K562 (cell line): ENCODE data around the gene MFSD2B. TPM values are rescaled to one million over a fixed set of nuclear protein-coding genes. Genes with fewer than 3 reads are reported as not detected.

Source experiments
- CSDE1 ChIP-seq, 2 experiments: fragments of 450-650 bp; IDR thresholded peaks; 2 replicates each; pipeline ENCODE4 v1.6.1; 2016; ENCODE audit warnings: mild to moderate bottlenecking in 1 of 2
- DACH1 ChIP-seq: fragments of 450-650 bp; IDR thresholded peaks from 2 replicates; pipeline ENCODE4 v1.6.1; 2018; ENCODE audit not compliant: partially characterized antibody
- MAFG ChIP-seq: fragments of 450-650 bp; conservative IDR thresholded peaks from 2 replicates; pipeline ENCODE4 v1.6.1; 2016; ENCODE audit warnings: missing genetic modification characterization, missing compliant biosample characterization
- TRIM24 ChIP-seq, 2 experiments: fragments of 450-650 bp; IDR thresholded peaks; 2 replicates each; pipeline ENCODE4 v1.6.1; 2016
- polyA plus RNA-seq, 8 experiments: library from polyadenylated mRNA; depleted of rRNA in 4 of 8; stranded (reverse) in 5 of 8; unstranded in 3 of 8; fragments of >200 nt; fragmentation: Nextera tagmentation in 2 of 8; fragmentation: Illumina TruSeq in 1 of 8; extraction: Ambion mirVana in 2 of 8; extraction: Trizol in 1 of 8; gene quantifications; 2 replicates each; pipeline versions ENCODE4 v1.2.1 to v1.2.3, GENCODE V29; 2011 to 2014; ENCODE audit warnings: inconsistent platforms in 1 of 8, missing spikeins in 1 of 8
- total RNA-seq, 7 experiments: library from RNA; depleted of rRNA in 6 of 7; stranded (reverse); fragments of >200 nt in 6 of 7; fragmentation: Illumina TruSeq in 2 of 7; extraction: Trizol in 2 of 7; gene quantifications; 2 replicates each; pipeline versions ENCODE4 v1.2.1 to v1.2.3, GENCODE V29; 2011 to 2021; ENCODE audit warnings: low replicate concordance in 1 of 7
- TF ChIP-seq, protein P1 (sequence below): fragments of 200-600 bp; sonication (generic); IDR thresholded peaks from one replicate; pipeline ENCODE4 v1.6.1; 2012; ENCODE audit warnings: mild to moderate bottlenecking, low read depth, low read length, inconsistent platforms
- TF ChIP-seq, protein P2 (sequence below): fragments of 250-450 bp; sonication (Bioruptor Pico); IDR thresholded peaks from 2 replicates; pipeline ENCODE4 v1.4.0; 2020; ENCODE audit warnings: mild to moderate bottlenecking, moderate library complexity
- TF ChIP-seq, protein P3 (sequence below): fragments of 450-650 bp; IDR thresholded peaks from 2 replicates; pipeline ENCODE4 v1.6.1; 2017; ENCODE audit warnings: mild to moderate bottlenecking, moderate library complexity
- TF ChIP-seq, protein P4 (sequence below), 2 experiments: fragments of 200-800 bp in 1 of 2; sonication (Bioruptor generic) in 1 of 2; sonication (generic) in 1 of 2; formaldehyde crosslinking in 1 of 2; IDR thresholded peaks in 1 of 2; conservative IDR thresholded peaks in 1 of 2; 2 replicates each; pipeline versions ENCODE4 v1.5.0 to v1.6.1; 2016 to 2020; ENCODE audit warnings: missing compliant biosample characterization in 1 of 2, missing genetic modification characterization in 1 of 2, missing genetic modification reagents in 1 of 2

The MFSD2B gene
- total and polyA plus RNA-seq, 9 of the 15 experiments (the other 6 are each of a cell fraction or from before 2014, with no cell fraction given) = 2.6 to 10.9 (median 6.8) TPM

DNA sequence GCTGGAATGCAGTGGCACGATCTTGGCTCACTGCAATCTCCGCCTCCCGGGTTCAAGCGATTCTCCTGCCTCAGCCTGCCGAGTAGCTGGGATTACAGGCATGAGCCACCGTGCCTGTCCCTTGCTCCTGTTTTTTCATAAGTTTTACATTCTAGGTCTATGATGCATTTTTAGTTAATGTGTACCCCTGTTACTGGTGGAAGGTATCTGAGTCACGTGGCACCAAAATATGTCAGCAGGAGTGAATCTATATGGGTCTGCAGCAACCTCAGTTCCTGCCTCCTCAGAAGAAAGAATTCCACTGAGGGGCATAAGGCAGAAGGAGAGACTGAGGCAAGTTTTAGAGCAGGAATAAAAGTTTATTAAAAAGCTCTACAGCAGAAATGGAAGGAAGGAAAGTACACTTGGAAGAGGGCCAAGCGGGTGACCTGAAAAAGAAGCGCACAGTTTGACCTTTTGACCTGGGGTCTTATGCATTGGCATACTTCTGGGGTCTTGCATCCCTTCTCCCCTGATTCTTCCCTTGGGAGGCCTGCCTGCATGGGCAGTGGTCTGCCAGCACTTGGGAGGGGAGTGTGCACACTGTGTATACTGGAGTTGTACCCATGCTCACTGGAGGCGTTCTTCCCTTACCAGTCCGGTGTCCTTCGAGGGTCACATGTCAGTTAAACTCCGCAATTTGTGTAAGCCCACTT lies 1.1 kb upstream of the MFSD2B start (continued):
- TF ChIP-seq, protein P1, sequence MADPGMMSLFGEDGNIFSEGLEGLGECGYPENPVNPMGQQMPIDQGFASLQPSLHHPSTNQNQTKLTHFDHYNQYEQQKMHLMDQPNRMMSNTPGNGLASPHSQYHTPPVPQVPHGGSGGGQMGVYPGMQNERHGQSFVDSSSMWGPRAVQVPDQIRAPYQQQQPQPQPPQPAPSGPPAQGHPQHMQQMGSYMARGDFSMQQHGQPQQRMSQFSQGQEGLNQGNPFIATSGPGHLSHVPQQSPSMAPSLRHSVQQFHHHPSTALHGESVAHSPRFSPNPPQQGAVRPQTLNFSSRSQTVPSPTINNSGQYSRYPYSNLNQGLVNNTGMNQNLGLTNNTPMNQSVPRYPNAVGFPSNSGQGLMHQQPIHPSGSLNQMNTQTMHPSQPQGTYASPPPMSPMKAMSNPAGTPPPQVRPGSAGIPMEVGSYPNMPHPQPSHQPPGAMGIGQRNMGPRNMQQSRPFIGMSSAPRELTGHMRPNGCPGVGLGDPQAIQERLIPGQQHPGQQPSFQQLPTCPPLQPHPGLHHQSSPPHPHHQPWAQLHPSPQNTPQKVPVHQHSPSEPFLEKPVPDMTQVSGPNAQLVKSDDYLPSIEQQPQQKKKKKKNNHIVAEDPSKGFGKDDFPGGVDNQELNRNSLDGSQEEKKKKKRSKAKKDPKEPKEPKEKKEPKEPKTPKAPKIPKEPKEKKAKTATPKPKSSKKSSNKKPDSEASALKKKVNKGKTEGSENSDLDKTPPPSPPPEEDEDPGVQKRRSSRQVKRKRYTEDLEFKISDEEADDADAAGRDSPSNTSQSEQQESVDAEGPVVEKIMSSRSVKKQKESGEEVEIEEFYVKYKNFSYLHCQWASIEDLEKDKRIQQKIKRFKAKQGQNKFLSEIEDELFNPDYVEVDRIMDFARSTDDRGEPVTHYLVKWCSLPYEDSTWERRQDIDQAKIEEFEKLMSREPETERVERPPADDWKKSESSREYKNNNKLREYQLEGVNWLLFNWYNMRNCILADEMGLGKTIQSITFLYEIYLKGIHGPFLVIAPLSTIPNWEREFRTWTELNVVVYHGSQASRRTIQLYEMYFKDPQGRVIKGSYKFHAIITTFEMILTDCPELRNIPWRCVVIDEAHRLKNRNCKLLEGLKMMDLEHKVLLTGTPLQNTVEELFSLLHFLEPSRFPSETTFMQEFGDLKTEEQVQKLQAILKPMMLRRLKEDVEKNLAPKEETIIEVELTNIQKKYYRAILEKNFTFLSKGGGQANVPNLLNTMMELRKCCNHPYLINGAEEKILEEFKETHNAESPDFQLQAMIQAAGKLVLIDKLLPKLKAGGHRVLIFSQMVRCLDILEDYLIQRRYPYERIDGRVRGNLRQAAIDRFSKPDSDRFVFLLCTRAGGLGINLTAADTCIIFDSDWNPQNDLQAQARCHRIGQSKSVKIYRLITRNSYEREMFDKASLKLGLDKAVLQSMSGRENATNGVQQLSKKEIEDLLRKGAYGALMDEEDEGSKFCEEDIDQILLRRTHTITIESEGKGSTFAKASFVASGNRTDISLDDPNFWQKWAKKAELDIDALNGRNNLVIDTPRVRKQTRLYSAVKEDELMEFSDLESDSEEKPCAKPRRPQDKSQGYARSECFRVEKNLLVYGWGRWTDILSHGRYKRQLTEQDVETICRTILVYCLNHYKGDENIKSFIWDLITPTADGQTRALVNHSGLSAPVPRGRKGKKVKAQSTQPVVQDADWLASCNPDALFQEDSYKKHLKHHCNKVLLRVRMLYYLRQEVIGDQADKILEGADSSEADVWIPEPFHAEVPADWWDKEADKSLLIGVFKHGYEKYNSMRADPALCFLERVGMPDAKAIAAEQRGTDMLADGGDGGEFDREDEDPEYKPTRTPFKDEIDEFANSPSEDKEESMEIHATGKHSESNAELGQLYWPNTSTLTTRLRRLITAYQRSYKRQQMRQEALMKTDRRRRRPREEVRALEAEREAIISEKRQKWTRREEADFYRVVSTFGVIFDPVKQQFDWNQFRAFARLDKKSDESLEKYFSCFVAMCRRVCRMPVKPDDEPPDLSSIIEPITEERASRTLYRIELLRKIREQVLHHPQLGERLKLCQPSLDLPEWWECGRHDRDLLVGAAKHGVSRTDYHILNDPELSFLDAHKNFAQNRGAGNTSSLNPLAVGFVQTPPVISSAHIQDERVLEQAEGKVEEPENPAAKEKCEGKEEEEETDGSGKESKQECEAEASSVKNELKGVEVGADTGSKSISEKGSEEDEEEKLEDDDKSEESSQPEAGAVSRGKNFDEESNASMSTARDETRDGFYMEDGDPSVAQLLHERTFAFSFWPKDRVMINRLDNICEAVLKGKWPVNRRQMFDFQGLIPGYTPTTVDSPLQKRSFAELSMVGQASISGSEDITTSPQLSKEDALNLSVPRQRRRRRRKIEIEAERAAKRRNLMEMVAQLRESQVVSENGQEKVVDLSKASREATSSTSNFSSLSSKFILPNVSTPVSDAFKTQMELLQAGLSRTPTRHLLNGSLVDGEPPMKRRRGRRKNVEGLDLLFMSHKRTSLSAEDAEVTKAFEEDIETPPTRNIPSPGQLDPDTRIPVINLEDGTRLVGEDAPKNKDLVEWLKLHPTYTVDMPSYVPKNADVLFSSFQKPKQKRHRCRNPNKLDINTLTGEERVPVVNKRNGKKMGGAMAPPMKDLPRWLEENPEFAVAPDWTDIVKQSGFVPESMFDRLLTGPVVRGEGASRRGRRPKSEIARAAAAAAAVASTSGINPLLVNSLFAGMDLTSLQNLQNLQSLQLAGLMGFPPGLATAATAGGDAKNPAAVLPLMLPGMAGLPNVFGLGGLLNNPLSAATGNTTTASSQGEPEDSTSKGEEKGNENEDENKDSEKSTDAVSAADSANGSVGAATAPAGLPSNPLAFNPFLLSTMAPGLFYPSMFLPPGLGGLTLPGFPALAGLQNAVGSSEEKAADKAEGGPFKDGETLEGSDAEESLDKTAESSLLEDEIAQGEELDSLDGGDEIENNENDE = no peak
- no peak for TF ChIP-seq MAFG (tag)
- TF ChIP-seq TRIM24 (IDR thresholded peaks at IDR 0.05) = no peak
- TF ChIP-seq, protein P2, sequence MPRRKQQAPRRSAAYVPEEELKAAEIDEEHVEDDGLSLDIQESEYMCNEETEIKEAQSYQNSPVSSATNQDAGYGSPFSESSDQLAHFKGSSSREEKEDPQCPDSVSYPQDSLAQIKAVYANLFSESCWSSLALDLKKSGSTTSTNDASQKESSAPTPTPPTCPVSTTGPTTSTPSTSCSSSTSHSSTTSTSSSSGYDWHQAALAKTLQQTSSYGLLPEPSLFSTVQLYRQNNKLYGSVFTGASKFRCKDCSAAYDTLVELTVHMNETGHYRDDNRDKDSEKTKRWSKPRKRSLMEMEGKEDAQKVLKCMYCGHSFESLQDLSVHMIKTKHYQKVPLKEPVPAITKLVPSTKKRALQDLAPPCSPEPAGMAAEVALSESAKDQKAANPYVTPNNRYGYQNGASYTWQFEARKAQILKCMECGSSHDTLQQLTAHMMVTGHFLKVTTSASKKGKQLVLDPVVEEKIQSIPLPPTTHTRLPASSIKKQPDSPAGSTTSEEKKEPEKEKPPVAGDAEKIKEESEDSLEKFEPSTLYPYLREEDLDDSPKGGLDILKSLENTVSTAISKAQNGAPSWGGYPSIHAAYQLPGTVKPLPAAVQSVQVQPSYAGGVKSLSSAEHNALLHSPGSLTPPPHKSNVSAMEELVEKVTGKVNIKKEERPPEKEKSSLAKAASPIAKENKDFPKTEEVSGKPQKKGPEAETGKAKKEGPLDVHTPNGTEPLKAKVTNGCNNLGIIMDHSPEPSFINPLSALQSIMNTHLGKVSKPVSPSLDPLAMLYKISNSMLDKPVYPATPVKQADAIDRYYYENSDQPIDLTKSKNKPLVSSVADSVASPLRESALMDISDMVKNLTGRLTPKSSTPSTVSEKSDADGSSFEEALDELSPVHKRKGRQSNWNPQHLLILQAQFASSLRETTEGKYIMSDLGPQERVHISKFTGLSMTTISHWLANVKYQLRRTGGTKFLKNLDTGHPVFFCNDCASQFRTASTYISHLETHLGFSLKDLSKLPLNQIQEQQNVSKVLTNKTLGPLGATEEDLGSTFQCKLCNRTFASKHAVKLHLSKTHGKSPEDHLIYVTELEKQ (CRISPR knock-in tag) = no peak
- no peak for TF ChIP-seq CSDE1 (IDR thresholded peaks at IDR 0.05)
- TF ChIP-seq DACH1 = no peak
- TF ChIP-seq, protein P3, sequence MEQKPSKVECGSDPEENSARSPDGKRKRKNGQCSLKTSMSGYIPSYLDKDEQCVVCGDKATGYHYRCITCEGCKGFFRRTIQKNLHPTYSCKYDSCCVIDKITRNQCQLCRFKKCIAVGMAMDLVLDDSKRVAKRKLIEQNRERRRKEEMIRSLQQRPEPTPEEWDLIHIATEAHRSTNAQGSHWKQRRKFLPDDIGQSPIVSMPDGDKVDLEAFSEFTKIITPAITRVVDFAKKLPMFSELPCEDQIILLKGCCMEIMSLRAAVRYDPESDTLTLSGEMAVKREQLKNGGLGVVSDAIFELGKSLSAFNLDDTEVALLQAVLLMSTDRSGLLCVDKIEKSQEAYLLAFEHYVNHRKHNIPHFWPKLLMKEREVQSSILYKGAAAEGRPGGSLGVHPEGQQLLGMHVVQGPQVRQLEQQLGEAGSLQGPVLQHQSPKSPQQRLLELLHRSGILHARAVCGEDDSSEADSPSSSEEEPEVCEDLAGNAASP = no peak
- TF ChIP-seq, protein P4, sequence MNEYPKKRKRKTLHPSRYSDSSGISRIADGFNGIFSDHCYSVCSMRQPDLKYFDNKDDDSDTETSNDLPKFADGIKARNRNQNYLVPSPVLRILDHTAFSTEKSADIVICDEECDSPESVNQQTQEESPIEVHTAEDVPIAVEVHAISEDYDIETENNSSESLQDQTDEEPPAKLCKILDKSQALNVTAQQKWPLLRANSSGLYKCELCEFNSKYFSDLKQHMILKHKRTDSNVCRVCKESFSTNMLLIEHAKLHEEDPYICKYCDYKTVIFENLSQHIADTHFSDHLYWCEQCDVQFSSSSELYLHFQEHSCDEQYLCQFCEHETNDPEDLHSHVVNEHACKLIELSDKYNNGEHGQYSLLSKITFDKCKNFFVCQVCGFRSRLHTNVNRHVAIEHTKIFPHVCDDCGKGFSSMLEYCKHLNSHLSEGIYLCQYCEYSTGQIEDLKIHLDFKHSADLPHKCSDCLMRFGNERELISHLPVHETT (CRISPR knock-in tag; conservative IDR thresholded peaks at IDR 0.05 in 1 of 2, IDR thresholded peaks at IDR 0.05 in 1 of 2) = 0 out of 4 replicates have a peak, but pooled peaks of 1 of the 2 experiments have one; percentile 30
